Heart right ventricle (tissue), 16 donors: Measurements from ENCODE around the gene CCDC28A. TPM values are rescaled to one million over a fixed set of nuclear protein-coding genes. Genes with fewer than 3 reads are reported as not detected.
A peak's percentile ranks its signal among the peaks of the same experiment; 100 is the strongest.

Experiments
- ATAC-seq, 8 donors: fragments of 200-7000 bp; cut with Tn5 transposase; one replicate each; pipeline ENCODE4 v1.9.1; 2020; ENCODE audit warnings: mild to moderate bottlenecking in 8 of 8, moderate library complexity in 8 of 8, moderate number of reproducible peaks in 1 of 8
- DNase-seq, 2 donors: peaks; one replicate each; pipeline ENCODE4 v3.0.0-alpha.2; 2020
- H3K27ac ChIP-seq, 10 donors: fragments of 200-600 bp; sonication (generic) in 2 of 10; one replicate each; pipeline versions ENCODE4 v1.5.0 to v1.8.0; 2020 to 2022; ENCODE audit warnings: mild to moderate bottlenecking in 3 of 10
- H3K27me3 ChIP-seq, 7 donors: fragments of 200-600 bp; one replicate each; pipeline ENCODE4 v1.8.0; 2021 to 2022; ENCODE audit warnings: mild to moderate bottlenecking in 2 of 7
- H3K36me3 ChIP-seq, 9 donors: fragments of 200-600 bp; sonication (generic) in 1 of 9; one replicate each; pipeline versions ENCODE4 v1.5.0 to v1.8.0; 2020 to 2022; ENCODE audit warnings: mild to moderate bottlenecking in 2 of 9
- H3K4me1 ChIP-seq, 9 donors: fragments of 200-600 bp; sonication (generic) in 1 of 9; one replicate each; pipeline versions ENCODE4 v1.5.0 to v1.8.0; 2020 to 2022; ENCODE audit warnings: mild to moderate bottlenecking in 4 of 9
- H3K4me3 ChIP-seq, 10 donors: fragments of 200-600 bp; sonication (generic) in 2 of 10; one replicate each; pipeline versions ENCODE4 v1.5.0 to v1.8.0; 2020 to 2022; ENCODE audit warnings: mild to moderate bottlenecking in 7 of 10, moderate library complexity in 2 of 10
- H3K9me3 ChIP-seq, 11 donors: fragments of 200-600 bp in 10 of 11; sonication (generic) in 2 of 11; one replicate each; pipeline versions ENCODE4 v1.5.0 to v1.8.0; 2013 to 2022; ENCODE audit warnings: mild to moderate bottlenecking in 2 of 11, control low read depth in 1 of 11, moderate library complexity in 1 of 11
- WGBS, 2 donors: extraction: QIAGEN DNeasy Blood & Tissue Kit; methylation state at CpG; one replicate each; pipeline ENCODE4 v1.1.7; 2013; ENCODE audit warnings: inconsistent platforms in 1 of 2; 5-methylcytosine and 5-hydroxymethylcytosine counted together
- intact Hi-C, 10 donors: fragments of 100-400 bp; cut with DNase I; formaldehyde crosslinking; loops; one replicate each; pipeline versions ENCODE4 v1.11.1 to v1.14.2; 2022
- polyA plus RNA-seq, 2 donors: library from polyadenylated mRNA; stranded (reverse); fragments of 200-250 nt; gene quantifications; one replicate each; pipeline ENCODE4 v1.2.3, GENCODE V29; 2013
- total RNA-seq, 10 donors: library from RNA; stranded (reverse); fragmentation: NEBNext Ultra II Directional in 3 of 10; extraction: Animal tissue kit (Norgen Biotek cat#: 25700) in 3 of 10; gene quantifications; one replicate each; pipeline versions ENCODE4 v1.2.1 to v1.2.4, GENCODE V29; 2021 to 2023
- TF ChIP-seq, protein P1 (sequence below), 9 donors: fragments of 200-600 bp; sonication (generic) in 2 of 9; IDR thresholded peaks; one replicate each; pipeline versions ENCODE4 v1.5.0 to v1.8.0; 2021 to 2022; ENCODE audit warnings: antibody characterized with exemption in 9 of 9, mild to moderate bottlenecking in 5 of 9, moderate library complexity in 1 of 9
- donor health status: Arrhythmogenic right ventricular cardiomyopathy.
- donor health status: ischemic (EF 13 %, LVEDD 7.1; RV severe dilation, severe dysfunction).
- donor health status: healthy with polysubstance abuse.
- donor health status: DM: no; HTN: yes; CAD: no.
- donor health status: DM: no; HTN: no; CAD: no.
- donor health status: ischemic (EF 25% LVEDD 6.9; RV normal size, moderate dysfunction).
- donor health status: ischemic (EF 25% LVEDD 5.7; RV mildly dilated, moderate dysfunction).
- donor health status: healthy.
- donor health status: DM: yes; HTN: yes; CAD: no.
- donor health status: Ischemic cardiomyopathy.
- donor health status: ischemic (EF 35%, LVEDD 5.7; RV mildly dilated, moderate dysfunction).
- donor health status: nonischemic (EF 11% LVEDD 7.7; RV severe dilation, severe dysfunction).
- donor health status: DM: yes; HTN: yes; CAD: no.
- donor health status: PGD.
- donor health status: ischemic (EF 29% LVEDD 5.4; RV normal size, mild dysfunction).
- donor health status: nonischemic (EF 23%, LVEDD 6.1; RV moderate dilation, normal function).

Gene CCDC28A
- total and polyA plus RNA-seq, 12 donors, result 4.9 to 25.4 (median 9.5) TPM

DNA sequence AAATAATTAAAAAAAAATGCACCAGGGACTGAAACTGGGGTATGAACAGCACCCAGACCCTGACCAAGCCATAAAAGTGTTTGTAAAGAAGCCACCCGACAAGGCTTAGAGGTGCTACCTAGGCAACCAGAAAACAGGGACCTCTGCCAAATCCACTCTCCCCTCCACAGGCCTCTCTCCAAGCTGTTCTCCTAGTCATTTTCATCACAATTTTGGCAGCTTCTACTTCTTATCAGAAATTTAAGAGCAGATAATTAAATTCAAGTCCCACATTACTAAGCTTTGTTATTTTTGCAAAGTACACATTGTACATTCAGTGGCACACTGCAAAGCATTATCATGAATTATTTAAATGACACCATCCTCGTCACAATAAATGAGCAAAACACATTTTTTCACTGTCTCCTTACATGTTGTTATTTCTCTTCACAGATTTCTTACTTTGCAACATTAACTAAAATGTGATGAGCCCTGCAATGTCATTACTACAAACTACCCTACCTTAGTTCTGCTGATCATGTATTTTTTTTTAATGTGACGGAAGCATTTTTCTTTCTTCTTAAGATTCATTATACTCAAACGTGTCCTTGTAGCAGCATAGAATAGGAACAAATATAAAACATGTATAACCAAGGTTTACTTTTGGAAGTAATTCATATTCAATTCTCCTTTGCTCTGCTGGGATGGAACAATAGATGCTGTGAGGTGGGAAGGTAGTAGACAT, 60.4 kb downstream of the CCDC28A start:
- DNase-seq (peak; percentile 38 to 74), ATAC-seq (peak; percentile 81 to 96 (median 93))
- peaks cover 0 to 21% (median 6%) of the 10 kb centered on the region in 9 donors for H3K4me1 ChIP-seq
- no peak overlapping the region for H3K4me3 ChIP-seq
- H3K27ac ChIP-seq, result peak overlapping the region in 9 of 10 donors; percentile 70 to 83 (median 79)
- peaks cover 0 to 7% (median 0%) of the 10 kb centered on the region in 11 donors for H3K9me3 ChIP-seq
- intact Hi-C loops, result loop anchor here in 3 of 10 donors (2.0 to 5.0 kb wide), 3 partner anchors 29 to 38 kb away; no protein-coding TSS in a partner anchor
- H3K27me3 ChIP-seq, result no peaks in the 10 kb centered on the region
- H3K36me3 ChIP-seq, result no peaks in the 10 kb centered on the region
- 23 to 38% methylated on average over 4 of the region's 4 CpGs for WGBS, 2 donors
- TF ChIP-seq, protein P1, sequence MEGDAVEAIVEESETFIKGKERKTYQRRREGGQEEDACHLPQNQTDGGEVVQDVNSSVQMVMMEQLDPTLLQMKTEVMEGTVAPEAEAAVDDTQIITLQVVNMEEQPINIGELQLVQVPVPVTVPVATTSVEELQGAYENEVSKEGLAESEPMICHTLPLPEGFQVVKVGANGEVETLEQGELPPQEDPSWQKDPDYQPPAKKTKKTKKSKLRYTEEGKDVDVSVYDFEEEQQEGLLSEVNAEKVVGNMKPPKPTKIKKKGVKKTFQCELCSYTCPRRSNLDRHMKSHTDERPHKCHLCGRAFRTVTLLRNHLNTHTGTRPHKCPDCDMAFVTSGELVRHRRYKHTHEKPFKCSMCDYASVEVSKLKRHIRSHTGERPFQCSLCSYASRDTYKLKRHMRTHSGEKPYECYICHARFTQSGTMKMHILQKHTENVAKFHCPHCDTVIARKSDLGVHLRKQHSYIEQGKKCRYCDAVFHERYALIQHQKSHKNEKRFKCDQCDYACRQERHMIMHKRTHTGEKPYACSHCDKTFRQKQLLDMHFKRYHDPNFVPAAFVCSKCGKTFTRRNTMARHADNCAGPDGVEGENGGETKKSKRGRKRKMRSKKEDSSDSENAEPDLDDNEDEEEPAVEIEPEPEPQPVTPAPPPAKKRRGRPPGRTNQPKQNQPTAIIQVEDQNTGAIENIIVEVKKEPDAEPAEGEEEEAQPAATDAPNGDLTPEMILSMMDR (IDR thresholded peaks at IDR 0.05), result no peak

DNA sequence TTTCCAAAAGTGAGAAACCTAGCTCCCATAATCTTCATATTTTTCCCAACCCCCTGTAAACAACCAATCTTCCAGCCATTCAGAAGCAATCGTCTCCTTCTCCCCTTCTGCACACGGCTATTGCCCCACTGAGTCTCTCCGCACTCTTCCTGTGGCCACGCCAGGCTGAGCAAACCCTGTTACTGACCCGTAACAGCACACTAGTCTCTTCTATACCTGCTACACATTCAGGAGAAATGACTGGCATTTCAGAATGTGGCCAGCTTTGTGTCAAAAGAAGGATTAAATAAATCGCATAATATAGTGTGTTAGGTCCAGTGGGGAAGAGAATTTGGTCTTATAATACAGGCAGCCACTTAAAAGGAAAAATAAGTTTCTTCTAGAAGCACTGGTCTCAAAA, 63.7 kb downstream of the CCDC28A start:
- intact Hi-C loops, result no loop called here
- H3K4me1 ChIP-seq, result peaks cover 0 to 21% (median 6%) of the 10 kb centered on the region in 9 donors
- WGBS, 2 donors, result 90 to 93% methylated on average over 6 of the region's 6 CpGs

More for the DNA sequence above, 63.7 kb downstream of the CCDC28A start:
- no peak overlapping the region for H3K27ac ChIP-seq
- TF ChIP-seq, protein P1 (IDR thresholded peaks at IDR 0.05), result no peak
- ATAC-seq (no peak), DNase-seq (no peak)
- peaks cover 0 to 10% (median 0%) of the 10 kb centered on the region in 11 donors for H3K9me3 ChIP-seq
- H3K27me3 ChIP-seq, result no peaks in the 10 kb centered on the region
- H3K36me3 ChIP-seq, result no peaks in the 10 kb centered on the region
- H3K4me3 ChIP-seq, result no peak overlapping the region

Other genes with a start within 250 kb of the CCDC28A start
- 1 to 10 TPM; 1.2 to 9.9 (median 4.0) TPM for gene ECT2L, start 22.3 kb downstream of the CCDC28A start, total RNA-seq
- 1 to 10 TPM in 1 of 2 donors, under 1 TPM in 1; 0.28 to 1.2 TPM for gene ECT2L, start 22.3 kb downstream of the CCDC28A start, polyA plus RNA-seq
- 10 to 100 TPM; 30.2 to 43.9 (median 39.4) TPM for gene REPS1, start 214.5 kb downstream of the CCDC28A start, total RNA-seq
- 10 to 100 TPM; 34.0 to 43.2 TPM for gene REPS1, start 214.5 kb downstream of the CCDC28A start, polyA plus RNA-seq